HG03064 (cell line): ENCODE data around the gene BCR.

Experiments used
- ATAC-seq: cut with Tn5 transposase; IDR thresholded peaks from one replicate; pipeline ENCODE4 v1.9.1; 2021; ENCODE audit warnings: low read depth; ENCODE audit not compliant: unreplicated experiment

Gene BCR

DNA sequence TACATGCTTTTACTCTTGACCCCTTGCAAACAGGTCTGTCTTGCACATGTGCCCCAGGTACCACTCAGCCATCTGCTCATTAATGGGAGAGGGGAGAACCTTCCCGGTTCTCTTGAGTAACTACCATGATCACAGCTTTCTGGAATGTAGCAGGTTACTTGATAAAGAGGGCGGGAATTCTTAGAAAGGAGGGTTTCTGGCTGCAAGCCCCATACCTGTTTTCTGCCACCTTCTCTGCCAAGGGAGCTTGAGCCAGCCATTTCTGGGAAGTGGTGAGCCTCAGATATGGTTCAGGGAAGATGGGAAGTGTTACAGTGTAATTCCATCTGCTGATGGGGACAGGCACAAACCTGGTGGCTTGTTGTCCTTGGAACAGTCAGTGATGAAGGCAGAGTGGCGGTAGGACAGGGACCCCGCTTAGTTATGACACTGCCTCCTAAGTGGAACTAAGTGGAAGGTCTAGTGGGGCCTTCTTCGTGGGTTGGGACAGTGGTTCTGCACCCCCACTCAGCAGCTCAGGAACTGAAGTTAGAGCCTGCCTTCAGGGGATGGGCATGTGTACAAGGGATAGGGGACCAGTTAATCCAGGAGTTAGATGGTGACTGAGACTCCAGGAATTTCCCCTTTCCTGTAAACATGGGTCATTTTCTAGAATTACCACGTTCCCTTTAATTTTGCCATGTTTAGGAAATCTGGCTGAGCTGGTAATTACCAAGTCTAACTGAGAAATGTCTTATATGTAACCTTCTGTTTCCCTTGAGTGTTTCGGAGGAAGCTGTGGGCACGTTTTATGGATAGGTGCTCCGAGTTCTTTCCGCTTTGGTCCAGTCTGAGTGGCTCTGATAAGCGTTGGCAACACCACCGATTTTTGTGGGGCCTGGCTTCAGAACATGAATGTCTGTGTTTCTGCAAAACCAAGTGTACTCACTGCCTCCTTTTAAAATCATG is 35.3 kb downstream of the BCR start:
- no peak for ATAC-seq

GRCh38 chr22:23216461-23217170 is 36.3 kb downstream of the BCR start:
- no peak for ATAC-seq

DNA sequence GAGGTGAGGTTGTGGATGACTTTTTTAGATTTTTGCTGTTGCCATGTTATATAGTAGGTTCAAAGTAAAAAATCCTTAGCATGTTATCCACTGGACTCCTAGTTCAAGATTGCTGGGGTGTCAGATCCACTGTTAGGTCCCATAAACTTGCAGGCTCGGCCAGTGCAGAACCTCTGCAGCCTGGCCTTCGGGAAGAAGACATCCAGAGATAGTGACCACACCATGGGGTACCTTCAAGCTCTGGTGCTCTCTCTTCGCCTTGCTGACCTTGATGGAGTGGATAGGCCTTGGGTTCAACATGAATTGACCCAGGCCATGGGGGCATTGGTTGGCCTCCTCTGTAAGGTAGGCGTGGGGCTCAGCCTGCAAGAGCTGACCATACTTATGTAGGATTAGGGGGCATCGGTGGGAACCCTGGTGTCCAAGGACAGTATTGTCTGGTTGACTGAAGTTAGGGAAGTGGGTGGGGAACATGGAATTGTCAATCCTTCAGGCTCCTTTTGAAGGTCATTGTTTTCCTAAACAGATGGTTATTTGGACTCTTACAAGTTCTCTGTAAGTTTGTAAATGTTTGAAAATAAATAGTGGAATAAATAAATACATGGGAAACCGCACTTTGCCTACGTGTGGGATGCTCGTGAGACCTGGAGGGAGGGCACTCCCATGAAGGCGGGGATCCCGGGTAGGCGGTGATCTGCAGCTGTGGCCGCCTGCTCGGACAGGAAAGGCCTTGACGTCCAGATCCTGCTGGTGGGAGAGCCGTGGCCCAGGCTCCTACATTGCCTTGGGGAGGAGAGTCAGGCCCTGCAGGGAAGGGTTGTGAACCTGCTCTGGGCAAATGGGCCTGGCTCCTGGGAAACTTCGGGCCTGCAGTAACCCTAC is 37.1 kb downstream of the BCR start:
- no peak for ATAC-seq

DNA sequence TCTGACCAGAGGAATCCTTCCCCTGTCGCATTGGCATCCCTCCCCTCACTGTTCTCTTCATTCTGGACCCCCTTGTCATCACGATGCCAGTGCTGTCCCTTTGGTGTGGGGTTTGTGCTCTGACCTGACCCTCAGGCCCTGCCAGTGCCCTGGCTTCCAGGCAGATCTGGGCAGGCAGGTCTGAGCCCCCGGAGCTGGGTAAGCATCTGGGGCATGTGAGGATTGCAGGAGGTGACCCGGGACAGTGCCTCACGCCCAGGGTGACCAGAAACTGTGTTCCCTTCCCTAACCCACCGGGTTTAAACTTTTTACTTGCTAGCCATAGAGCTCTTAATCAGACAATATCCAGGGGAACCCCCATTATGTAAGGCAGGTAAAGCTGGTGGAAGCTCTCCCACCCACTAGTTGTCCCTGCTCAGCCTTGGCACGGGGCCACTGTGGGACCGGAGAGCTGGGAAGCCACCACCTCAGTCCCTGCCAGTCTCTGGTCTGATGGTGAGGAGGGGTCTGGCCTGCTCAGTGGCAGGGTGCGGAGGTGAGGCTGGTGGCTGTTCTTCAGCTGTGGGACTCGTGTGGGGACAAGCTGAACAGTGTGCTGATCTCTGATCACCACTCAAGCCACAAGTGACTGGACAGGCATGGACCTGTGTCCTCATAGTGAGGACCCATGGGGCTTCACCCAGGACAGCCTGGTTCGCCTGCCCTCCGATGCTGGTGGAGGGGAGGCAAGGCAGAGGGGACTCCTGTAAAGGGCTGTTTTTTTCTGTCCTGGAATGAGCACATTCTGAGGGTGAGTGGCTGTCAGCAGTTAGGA is 38.0 kb downstream of the BCR start:
- ATAC-seq: no peak

DNA sequence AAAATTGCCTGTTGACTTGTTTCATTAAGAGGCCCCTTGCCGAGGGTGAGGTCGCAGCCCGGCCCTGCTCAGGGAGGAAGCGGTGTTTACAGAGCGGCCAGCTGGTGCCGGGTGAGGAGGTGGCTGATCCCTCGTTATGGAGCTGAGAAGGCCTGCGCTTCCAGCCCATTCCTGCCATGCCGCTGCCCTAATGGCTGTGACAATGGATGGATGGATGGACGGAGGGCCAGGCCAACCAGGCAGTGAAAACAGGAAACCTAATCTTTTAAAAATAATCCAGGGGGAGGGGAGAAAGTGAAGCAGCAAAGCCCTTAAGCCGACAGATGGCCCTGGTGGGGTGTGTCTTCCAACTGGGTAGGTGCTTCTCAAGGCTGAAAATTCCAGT is 38.5 kb downstream of the BCR start:
- no peak for ATAC-seq

DNA sequence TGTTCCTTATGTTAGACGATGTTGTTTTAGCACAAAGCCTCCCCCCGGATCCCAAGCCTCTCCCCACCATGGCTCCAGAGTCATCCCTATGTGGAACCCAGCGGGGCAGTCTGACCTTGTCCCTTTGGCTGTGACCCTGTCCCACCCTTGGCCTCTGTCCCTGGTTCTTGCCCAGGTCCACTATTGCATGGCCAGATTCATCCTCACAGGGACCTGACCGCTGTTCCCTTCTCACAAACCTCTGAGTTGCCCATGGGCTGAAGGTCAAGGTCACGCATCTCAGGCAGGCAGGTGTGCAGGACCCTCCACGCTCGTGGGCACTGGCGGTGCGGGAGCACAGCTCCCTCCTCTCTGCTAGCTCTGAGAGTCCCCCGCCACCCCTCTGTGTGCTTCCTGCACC is 39.0 kb downstream of the BCR start:
- ATAC-seq: no peak

DNA sequence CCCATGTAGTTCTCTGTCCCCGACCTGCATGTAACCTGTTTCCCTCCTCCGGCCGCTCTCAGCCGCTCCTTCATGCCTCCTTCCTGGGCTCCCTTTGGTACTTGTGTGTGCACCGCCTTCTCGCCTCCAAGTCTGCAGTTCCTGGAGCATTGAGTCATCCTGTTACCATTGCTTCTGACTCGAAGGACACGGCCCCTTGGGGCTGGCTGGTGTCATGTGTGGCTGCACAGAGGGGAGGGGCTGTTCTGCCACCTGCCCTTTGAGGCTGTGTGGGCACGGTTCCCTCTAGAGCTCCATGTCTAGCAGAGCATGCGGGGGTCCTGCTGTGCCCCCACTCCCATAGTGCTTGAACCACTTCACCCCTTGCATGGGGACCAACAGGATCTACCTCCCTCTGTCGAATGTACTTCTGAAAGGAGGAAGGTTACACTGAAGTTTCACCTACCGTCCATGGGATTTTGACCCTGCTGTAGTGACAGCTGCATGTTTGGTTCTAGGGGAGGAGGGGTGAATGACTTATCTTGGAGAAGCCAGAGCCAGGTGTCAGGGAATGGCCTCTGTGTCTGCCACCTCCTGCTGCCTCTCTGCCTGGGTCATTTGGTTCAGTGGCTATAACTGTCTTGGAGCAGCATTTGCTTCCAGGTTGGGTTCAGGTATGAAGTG is 39.6 kb downstream of the BCR start:
- ATAC-seq: no peak

DNA sequence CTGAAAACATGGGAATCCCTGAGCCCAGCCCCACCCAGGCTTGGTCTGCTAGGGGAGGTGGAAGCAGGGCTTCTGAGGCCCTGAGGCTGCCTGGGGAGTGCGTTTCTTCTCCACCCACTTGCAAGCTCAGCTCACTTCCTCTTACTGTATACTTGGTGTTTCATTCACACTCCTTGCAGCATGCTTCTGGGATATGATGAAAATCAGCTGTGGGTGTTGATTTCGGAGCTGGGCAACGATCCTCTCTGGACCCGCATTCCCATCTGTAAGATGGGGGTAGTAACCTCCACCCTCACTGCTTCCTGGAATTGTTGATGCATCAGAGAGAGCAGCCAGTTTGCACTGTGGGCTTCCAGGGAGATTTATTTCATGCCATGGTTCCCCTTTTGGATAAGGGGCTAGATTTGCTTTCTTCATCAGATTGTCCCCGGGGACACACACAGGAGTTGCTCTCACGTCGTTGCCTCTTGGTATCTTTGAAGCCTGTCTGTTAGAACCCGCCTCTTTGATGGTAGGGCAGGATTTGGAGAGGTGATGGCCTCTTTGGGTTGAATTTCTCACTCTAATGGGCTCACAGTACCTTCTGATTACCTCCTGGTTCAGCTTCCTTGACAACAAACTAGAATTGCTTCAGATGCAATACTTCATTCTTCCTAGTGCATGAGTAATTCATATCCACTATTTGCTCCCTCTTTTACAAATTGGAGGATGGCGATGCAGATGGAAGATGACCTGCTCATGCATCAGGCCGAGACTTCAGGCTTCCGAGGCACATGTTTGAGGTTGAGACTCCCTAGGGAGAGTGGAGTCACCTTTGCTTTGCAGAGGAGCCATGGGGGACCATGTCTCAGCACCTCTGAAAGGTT is 40.4 kb downstream of the BCR start:
- no peak for ATAC-seq

DNA sequence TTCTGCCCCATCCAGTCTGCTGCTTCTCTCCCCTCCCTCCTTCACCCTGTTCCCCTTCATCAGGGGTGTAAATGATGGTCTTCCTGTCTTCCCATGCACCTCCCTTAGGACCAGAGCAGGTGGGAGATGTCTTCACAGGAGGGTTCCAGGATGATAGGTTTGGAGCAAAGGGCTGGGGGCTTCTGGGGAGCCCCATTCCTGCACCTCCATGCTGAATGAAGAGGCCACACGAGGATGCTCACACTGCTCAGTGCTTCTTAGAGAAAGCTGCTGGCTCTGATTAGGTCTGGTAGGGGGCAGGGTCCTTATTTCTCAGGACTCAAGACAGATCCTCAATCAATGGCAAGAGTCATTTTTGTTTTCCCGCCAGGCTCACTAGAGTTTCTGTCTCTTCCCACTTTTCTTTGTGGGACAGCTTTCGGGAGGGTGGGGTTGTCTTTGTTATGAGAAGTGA is 41.1 kb downstream of the BCR start:
- ATAC-seq: no peak

DNA sequence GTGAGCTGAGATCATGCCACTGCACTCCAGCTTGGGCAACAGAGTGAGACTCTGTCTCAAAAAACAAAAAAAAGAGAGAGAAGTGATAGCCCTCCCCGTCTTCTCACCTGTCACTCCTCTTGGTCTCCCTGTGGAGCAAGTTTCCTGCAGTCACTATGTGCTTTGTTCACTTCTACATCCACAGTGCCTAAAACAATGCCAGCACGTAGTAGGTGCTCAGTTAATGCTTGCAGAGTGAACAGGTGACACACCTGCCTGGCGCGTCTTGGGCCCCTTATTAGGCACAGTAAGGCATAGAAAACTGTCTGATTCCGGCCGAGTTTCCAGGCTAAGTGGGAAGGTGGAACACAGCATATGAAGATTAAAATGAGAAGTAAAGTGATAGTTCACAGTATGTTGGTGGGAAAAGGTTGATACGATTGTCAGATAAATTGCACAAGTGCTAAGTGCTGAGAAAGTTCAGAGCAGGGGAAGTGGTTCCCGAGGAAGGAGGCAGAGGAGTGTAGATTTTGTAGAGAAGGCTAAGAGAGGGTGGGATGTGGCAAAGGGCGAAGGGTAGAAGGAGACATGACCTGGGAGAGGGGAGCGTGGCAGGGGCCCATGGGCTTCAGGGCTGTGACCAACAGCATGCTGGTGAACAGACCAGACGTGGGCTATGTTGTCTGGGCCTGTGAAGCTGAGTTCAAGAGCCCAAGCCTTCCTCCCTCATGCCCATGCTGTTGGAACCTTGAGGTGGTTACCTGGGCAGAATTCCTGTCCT is 41.9 kb downstream of the BCR start:
- no peak for ATAC-seq

- no peak for ATAC-seq
Measured at GRCh38 chr22:23222793-23223568, 42.7 kb downstream of the BCR start.

GRCh38 chr22:23223569-23224317 is 43.4 kb downstream of the BCR start:
- no peak for ATAC-seq

DNA sequence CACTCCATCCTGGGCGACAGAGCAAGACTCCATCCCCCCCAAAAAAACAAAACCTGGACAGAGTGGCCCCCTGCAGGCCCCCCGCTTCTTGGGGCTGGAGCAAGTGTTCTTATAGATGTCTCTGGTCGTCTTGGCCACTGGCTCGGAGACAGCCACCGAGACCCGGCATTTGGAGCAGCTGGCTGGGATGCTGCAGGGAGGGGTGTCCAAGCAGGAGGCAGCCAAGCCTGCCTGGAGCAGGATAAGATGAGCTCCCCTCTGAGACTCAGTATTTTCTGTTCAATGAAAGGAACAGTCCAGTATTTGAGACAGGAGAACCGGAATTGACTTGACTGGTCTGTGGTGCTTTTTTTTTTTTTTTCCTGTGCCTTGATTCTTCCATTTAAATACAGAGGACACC is 44.5 kb downstream of the BCR start:
- no peak for ATAC-seq

GRCh38 chr22:23225337-23225723 is 45.0 kb downstream of the BCR start:
- ATAC-seq: no peak

- no peak for ATAC-seq
Measured at GRCh38 chr22:23225724-23226496, 45.6 kb downstream of the BCR start.

- ATAC-seq: no peak
Measured at GRCh38 chr22:23226497-23226850, 46.2 kb downstream of the BCR start.
